HepG2 (cell line): ENCODE results near the gene IFIT3. TPM values are rescaled to one million over a fixed set of nuclear protein-coding genes. Genes with fewer than 3 reads are reported as not detected.

Experiments used
- CBX5 ChIP-seq: sonication (generic); formaldehyde crosslinking; IDR thresholded peaks from 2 replicates; pipeline ENCODE4 v1.4.0; 2020; ENCODE audit warnings: missing genetic modification reagents, borderline replicate concordance
- ERF ChIP-seq: IDR thresholded peaks from 2 replicates; pipeline ENCODE4 v1.6.1; 2018; ENCODE audit warnings: missing biosample characterization, missing genetic modification reagents
- FOXA3 ChIP-seq: IDR thresholded peaks from 2 replicates; pipeline ENCODE4 v1.6.1; 2016; ENCODE audit warnings: missing genetic modification reagents, missing compliant biosample characterization
- KDM3A ChIP-seq: IDR thresholded peaks from 2 replicates; pipeline ENCODE4 v1.6.1; 2018; ENCODE audit warnings: low read depth, missing compliant biosample characterization
- KLF6 ChIP-seq: IDR thresholded peaks from 2 replicates; pipeline ENCODE4 v1.8.0; 2016; ENCODE audit warnings: missing biosample characterization, missing genetic modification reagents
- MIER3 ChIP-seq: IDR thresholded peaks from 2 replicates; pipeline ENCODE4 v1.6.1; 2016; ENCODE audit warnings: missing compliant biosample characterization, borderline replicate concordance
- RARA ChIP-seq: IDR thresholded peaks from 2 replicates; pipeline ENCODE4 v1.6.1; 2016; ENCODE audit warnings: missing genetic modification reagents, missing compliant biosample characterization
- ZBTB37 ChIP-seq: sonication (generic); formaldehyde crosslinking; IDR thresholded peaks from 2 replicates; pipeline ENCODE4 v1.4.0; 2020; ENCODE audit warnings: mild to moderate bottlenecking, missing genetic modification reagents
- polyA plus RNA-seq, 8 experiments: library from polyadenylated mRNA; depleted of rRNA in 3 of 8; stranded (reverse) in 7 of 8; unstranded in 1 of 8; fragments of >200 nt; fragmentation: Illumina TruSeq in 4 of 8; extraction: Trizol in 4 of 8; gene quantifications; 2 replicates each; pipeline versions ENCODE4 v1.2.1 to v1.2.3, GENCODE V29; 2011 to 2016; ENCODE audit warnings: low read depth in 4 of 8, missing spikeins in 1 of 8, mixed read lengths in 1 of 8; ENCODE audit not compliant: insufficient read depth in 1 of 8
- total RNA-seq, 5 experiments: library from RNA; depleted of rRNA; stranded (reverse); fragments of >200 nt; fragmentation: Illumina TruSeq; extraction: Trizol; gene quantifications; 2 replicates each; pipeline ENCODE4 v1.2.3, GENCODE V29; 2016; ENCODE audit warnings: low read depth in 1 of 5
- TF ChIP-seq, protein P1 (sequence below): sonication (generic); formaldehyde crosslinking; IDR thresholded peaks from 2 replicates; pipeline ENCODE4 v1.4.0; 2020; ENCODE audit warnings: mild to moderate bottlenecking, missing genetic modification reagents, borderline replicate concordance
- TF ChIP-seq, protein P2 (sequence below): IDR thresholded peaks from 2 replicates; pipeline ENCODE4 v1.6.1; 2016; ENCODE audit warnings: low read depth, missing genetic modification reagents, missing compliant biosample characterization

Gene IFIT3
- total and polyA plus RNA-seq, 2 of the 13 experiments (the other 11 are each of a cell fraction or from before 2014, with no cell fraction given) = 0.48 to 3.1 TPM

- TF ChIP-seq MIER3 (peak; percentile 94; the same call in 1 of the 2 replicates), ERF (peak; percentile 72), ZBTB37 (CRISPR knock-in tag) (peak; percentile 97), RARA (CRISPR knock-in tag) (peak; percentile 89), CBX5 (CRISPR knock-in tag) (peak; percentile 61; the same call in 1 of the 2 replicates), FOXA3 (CRISPR knock-in tag) (peak; percentile 92), KDM3A (CRISPR knock-in tag) (0 out of 2 replicates have a peak, but pooled peaks have one; percentile 16), KLF6 (CRISPR knock-in tag) (peak; percentile 73; the same call in 1 of the 2 replicates)
- TF ChIP-seq, protein P1, sequence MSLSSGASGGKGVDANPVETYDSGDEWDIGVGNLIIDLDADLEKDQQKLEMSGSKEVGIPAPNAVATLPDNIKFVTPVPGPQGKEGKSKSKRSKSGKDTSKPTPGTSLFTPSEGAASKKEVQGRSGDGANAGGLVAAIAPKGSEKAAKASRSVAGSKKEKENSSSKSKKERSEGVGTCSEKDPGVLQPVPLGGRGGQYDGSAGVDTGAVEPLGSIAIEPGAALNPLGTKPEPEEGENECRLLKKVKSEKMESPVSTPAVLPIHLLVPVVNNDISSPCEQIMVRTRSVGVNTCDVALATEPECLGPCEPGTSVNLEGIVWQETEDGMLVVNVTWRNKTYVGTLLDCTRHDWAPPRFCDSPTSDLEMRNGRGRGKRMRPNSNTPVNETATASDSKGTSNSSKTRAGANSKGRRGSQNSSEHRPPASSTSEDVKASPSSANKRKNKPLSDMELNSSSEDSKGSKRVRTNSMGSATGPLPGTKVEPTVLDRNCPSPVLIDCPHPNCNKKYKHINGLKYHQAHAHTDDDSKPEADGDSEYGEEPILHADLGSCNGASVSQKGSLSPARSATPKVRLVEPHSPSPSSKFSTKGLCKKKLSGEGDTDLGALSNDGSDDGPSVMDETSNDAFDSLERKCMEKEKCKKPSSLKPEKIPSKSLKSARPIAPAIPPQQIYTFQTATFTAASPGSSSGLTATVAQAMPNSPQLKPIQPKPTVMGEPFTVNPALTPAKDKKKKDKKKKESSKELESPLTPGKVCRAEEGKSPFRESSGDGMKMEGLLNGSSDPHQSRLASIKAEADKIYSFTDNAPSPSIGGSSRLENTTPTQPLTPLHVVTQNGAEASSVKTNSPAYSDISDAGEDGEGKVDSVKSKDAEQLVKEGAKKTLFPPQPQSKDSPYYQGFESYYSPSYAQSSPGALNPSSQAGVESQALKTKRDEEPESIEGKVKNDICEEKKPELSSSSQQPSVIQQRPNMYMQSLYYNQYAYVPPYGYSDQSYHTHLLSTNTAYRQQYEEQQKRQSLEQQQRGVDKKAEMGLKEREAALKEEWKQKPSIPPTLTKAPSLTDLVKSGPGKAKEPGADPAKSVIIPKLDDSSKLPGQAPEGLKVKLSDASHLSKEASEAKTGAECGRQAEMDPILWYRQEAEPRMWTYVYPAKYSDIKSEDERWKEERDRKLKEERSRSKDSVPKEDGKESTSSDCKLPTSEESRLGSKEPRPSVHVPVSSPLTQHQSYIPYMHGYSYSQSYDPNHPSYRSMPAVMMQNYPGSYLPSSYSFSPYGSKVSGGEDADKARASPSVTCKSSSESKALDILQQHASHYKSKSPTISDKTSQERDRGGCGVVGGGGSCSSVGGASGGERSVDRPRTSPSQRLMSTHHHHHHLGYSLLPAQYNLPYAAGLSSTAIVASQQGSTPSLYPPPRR (CRISPR knock-in tag) = peak; percentile 53; the same call in 1 of the 2 replicates
- TF ChIP-seq, protein P2, sequence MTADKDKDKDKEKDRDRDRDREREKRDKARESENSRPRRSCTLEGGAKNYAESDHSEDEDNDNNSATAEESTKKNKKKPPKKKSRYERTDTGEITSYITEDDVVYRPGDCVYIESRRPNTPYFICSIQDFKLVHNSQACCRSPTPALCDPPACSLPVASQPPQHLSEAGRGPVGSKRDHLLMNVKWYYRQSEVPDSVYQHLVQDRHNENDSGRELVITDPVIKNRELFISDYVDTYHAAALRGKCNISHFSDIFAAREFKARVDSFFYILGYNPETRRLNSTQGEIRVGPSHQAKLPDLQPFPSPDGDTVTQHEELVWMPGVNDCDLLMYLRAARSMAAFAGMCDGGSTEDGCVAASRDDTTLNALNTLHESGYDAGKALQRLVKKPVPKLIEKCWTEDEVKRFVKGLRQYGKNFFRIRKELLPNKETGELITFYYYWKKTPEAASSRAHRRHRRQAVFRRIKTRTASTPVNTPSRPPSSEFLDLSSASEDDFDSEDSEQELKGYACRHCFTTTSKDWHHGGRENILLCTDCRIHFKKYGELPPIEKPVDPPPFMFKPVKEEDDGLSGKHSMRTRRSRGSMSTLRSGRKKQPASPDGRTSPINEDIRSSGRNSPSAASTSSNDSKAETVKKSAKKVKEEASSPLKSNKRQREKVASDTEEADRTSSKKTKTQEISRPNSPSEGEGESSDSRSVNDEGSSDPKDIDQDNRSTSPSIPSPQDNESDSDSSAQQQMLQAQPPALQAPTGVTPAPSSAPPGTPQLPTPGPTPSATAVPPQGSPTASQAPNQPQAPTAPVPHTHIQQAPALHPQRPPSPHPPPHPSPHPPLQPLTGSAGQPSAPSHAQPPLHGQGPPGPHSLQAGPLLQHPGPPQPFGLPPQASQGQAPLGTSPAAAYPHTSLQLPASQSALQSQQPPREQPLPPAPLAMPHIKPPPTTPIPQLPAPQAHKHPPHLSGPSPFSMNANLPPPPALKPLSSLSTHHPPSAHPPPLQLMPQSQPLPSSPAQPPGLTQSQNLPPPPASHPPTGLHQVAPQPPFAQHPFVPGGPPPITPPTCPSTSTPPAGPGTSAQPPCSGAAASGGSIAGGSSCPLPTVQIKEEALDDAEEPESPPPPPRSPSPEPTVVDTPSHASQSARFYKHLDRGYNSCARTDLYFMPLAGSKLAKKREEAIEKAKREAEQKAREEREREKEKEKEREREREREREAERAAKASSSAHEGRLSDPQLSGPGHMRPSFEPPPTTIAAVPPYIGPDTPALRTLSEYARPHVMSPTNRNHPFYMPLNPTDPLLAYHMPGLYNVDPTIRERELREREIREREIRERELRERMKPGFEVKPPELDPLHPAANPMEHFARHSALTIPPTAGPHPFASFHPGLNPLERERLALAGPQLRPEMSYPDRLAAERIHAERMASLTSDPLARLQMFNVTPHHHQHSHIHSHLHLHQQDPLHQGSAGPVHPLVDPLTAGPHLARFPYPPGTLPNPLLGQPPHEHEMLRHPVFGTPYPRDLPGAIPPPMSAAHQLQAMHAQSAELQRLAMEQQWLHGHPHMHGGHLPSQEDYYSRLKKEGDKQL = peak; percentile 76; the same call in 1 of the 2 replicates
Observed at GRCh38 chr10:89373916-89374711, 46.3 kb downstream of the IFIT3 start (continued).
